NOMO-1 treated with DMSO at 0.1 percent for 48 hours (cell line): ENCODE measurements around the gene GPR142.

Experiments used
- DNase-seq: peaks from one replicate; lab custom pipeline; 2025; ENCODE audit not compliant: unreplicated experiment; lab: John Stamatoyannopoulos, UW

GPR142 gene

DNA sequence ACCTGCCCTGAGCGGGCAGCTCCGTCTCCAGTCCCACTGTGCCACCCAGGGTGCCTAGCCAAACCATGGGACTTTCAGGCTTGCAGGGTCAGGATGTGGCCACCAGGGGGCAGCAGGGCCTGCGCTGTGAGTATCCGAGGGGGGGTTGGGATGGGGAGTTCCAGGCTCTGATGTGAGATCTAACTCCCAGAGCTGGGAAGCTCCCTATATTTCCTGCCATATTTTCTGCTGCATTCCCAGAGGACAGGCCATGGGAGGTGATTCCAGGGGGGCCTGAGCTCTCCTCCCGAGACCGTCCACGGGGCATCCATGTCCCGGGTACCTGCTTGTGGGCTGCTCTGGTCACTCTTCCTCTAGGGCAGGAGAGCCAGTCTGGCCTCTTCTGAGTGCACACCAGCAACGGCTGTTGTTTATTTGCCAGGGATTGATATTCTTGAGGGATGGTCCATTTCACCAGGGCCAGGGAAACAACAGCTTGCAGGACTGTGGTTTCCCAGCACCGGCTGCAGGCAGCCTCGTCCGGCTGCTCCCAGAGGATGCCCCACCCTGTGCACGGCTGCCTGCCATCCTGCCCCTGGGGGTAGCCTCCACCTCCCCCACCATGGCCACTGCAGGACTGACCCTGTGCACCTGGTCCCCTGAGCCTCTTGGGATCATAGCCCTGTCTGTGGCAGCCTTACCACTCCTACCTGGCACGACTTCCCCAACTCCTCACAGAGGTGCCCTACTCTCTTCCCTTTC, 1.2 kb downstream of the GPR142 start:
- no peak for DNase-seq

DNA sequence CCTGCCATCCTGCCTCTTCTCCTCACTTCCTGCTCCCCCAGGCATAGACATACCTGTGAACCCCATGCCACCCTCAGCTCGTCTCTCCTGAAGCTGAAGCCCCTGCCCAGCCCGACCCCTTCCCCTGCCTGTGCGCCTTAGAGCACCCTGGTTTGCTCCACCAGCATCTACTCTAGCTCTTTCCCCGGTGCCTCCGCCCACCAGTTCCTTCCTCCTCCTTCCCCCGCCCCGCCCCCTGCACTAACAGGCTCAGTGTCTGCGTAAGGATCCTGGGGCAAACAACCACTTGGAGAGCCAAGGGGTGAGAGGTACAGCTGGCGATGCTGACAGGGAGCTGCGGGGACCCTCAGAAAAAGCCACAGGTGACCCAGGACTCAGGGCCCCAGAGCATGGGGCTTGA, 1.9 kb downstream of the GPR142 start:
- DNase-seq = peak; percentile 49

DNA sequence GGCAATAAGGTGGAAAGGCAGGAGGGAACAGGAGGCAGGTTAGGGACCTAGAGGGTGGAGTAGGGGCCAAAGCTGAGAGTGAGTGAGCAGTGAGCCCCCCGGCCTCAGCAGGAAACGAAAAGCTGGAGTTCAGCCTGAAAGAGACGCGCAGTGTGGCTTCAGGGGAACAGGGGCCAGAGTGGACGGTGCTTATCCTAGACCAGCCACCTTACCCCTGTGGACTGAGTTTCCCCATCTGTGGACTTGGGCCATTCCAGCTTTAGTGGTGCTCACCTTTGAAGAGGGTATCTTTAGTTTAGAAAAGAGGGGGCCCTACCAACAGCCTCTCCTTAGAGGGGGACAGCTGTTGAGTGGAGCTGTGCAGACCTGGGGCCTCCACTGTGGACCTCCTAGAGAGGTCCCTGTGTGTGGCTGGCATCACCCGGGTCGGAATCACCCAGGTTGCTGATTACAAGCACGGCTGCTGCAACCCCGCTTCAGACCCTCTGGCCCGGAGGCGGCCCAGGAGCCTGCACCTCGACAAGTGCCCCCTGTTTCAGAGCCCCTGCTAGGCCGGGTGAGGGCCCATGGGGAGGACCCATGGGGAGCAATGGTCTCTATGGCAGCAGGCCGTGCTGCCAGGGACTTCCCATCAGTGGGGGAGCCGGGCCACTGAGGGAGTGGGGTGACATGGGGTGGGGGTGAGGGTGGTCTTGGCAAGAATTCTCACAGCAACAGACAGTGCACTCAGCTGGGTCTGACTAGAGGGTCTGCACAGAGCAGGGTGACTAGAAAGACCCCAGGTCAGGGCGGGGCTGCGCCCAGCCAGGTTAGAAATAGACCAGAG, 2.6 kb downstream of the GPR142 start:
- no peak for DNase-seq

DNA sequence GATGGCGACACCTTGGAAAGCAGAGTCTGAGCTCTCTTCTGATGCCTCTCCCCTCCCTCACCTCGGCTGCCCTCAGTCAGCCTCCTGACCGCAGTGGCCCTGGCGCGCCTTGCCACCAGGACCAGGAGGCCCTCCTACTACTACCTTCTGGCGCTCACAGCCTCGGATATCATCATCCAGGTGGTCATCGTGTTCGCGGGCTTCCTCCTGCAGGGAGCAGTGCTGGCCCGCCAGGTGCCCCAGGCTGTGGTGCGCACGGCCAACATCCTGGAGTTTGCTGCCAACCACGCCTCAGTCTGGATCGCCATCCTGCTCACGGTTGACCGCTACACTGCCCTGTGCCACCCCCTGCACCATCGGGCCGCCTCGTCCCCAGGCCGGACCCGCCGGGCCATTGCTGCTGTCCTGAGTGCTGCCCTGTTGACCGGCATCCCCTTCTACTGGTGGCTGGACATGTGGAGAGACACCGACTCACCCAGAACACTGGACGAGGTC, 4.4 kb downstream of the GPR142 start:
- no peak for DNase-seq

DNA sequence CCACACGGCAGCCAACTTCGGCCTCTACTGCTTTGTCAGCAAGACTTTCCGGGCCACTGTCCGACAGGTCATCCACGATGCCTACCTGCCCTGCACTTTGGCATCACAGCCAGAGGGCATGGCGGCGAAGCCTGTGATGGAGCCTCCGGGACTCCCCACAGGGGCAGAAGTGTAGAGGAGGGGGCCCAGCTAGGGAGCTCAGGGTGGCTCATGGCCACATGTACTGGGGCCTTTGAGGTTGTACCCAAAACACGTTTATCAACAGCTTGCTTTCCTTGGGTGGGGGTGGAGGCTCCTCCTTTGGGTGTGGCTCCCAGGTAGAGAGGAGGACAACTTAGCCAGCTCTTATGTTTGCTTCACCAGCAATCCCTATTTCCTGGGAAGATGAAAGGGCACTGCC, 5.1 kb downstream of the GPR142 start:
- DNase-seq = no peak

DNA sequence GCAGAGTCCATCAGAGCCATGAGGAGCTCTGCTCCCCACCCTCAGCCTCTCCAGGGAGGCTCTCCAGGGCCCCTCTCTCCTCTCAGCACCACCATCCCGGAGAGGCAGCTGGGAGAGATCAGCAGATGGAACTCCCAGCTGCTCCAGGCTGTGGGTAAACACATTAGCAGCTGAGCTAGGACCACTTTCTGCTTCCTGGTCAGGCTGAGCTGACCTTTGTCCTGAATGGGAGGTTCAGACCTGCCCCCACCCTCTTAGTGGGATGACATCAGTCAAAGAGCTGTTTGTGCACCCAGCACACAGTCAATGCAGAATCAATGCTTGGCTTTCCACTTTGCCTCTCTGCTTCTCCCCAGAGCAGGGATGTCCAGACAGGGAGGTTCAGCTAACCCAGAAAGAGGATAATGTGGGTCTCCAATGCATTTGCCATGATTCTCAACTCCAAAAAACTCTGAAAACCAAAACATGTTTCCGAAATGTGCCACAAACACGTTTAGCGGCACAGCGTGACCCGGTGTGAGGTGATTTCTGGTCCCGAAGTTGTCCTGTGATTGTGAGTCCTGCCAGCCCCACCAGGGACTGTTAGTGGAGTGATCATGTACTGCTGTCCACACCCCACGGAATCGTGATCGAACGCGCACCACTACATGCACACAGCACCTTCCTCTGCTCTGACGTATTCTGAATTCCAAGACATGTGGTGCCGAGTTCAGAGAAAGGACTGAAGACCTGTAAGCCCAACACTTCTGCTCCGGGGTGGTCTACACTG, 6.7 kb downstream of the GPR142 start:
- no peak for DNase-seq

DNA sequence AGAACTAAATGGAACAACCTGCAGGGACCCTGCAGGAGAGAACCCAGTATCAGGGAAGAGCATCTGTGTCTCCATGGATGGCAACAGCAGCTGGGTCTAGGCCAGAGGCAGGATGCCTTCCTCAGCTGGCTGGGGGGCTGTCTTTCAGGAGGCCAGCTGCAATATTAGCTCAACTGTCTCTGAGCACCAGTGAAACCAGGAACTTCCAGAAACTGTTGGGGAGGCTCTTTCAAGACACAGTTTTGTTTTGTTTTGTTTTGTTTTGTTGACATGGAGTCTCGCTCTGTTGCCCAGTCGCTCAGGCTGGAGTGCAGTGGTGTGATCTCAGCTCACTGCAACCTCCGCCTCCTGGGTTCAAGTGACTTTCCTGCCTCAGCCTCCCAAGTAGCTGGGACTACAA, 7.6 kb downstream of the GPR142 start:
- DNase-seq = no peak

DNA sequence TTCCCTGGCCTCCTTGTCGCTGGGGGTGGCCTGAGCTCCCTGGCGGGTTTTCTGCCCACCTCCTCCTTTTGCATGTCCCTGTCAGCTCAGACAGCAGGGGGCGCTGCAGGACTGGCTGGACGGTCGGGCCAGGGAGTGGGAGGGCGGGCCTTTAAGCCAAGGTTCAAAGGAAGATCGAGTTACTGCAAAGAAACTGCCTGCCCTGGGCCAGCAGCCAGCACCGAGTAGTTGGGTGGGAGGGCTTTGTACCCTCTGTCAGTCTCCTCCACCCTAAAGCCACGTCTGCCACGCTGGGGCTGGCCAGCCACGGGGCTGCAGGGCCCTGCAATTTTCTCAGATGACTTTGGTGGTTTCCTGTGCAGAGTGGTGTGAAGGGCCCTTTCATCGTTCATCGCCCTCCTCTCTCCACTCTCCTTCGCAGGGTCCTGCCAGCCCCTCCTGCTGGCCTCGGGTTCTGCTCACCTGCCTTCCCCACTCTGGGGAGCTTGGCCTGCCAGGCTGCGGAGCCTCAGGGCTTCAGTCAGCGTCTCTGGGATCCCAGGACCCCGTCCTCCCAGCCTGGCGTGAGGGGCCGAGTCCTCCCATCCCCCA, 12.3 kb downstream of the GPR142 start:
- DNase-seq = peak; percentile 81

DNA sequence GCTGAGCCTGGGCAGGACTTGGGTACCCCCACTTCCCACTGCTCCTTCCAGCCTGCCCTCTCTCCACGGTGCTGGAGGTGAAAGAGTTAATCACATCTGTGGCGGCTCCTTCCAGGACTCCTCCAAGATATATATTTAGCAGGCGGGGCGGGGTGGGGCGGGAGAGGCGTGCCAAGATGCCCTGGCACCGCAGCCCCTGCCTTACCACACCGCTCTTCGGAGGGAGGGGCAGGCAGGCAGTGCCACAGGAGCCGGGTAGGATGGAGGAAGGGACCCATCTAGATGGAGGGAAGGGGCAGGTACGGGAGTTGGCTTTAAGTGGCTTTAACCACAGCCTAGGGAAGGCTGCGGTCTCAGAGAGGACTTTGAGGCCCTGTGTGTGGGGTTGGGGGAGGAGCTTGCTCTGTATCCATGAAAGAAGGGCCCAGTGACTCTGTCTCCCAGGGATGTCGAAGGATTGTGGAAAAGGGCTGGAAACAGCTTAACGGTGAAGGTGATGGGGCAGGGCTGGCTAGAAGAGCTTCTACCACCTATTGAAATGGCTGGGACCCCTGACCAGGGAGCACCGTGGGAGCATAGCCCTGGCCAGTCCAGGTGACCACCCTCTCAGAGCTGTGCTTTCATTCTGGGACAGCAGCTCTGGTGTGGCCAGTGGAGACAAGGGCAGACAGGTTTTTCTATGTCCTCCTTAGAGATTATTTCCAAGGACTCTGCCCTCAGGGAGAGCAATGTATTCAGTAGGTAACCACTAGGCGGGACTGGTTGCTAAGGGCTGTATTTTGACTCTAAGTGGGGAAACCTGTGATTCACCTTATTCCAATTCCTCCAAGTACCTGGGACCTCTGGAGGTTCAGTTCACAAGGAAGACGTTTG, 13.0 kb downstream of the GPR142 start:
- no peak for DNase-seq

DNA sequence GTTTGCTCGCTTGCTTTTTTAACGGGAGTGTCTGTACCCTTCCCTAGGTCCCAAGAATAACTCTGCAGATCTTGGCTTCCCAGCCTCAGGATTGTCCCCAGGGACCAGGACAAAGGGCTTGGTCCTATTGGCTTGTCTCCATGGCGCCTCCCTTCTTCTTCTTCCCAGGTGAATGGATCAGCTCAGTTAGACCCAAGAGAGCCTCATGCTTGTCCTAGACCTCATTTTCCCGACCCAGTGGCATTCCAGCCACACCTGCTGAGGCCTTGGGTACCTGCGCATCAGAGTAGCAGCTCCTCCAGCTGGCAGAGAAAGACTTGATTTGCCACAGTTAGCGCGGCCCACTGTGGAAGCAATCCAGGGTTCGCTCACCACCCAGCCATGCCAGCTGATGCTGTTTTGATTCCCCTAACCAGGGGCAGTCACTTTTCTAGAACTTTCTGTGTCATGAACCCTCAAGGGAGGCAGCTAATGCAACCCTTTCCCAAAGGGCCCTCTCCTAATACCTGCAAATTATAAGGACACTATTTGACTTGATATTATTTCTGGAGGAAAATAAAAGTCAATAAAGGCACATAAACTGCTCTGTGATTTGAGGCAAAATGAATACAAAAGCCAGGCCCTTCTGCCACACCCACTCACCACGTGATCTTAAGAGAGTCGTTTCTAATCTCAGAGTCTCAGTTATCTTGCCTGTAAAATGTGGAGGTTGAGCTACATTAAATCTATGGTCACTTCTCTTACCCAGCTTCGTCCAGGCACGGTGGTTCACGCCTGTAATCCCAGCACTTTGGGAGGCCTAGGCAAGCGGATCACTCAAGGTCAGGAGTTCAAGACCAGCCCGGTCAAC, 13.9 kb downstream of the GPR142 start:
- DNase-seq = no peak

DNA sequence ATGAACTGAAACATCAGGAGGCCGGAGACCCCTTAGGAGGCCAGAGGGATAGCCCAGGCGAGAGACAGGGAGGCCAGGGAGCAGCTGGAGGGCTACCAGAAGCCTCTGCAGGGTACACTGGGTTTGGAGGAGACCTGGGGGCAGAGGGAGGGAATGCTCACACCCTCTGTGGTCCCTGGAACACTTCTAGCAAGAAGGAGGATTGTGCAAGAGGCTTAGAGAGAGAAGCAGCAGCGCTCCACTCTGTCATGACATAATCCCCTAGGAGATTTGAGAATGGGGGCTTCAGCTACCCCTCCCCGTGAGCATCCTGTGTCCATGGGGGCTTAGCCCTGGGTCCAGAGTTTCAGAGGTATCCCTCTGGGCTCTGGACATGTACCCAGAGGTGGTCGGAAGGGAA, 15.8 kb downstream of the GPR142 start:
- DNase-seq = no peak

DNA sequence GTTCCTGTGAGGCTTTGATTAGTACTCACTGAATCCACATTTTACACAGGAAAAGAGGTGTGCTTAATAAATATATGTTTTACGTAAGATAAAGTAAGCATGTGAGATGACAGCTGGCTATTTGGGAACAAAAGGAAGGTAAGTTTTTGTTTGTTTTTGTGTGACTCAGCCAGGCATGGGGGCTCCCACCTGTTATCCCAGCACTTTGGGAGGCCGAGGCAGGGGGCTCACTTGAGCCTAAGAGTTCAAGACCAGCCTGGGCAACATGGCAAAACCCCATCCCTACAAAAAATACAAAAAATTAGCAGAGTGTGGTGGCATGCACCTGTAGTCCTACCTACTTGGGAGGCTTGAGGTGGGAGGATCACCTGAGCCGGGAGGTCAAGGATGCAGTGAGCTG, 17.9 kb downstream of the GPR142 start:
- no peak for DNase-seq

DNA sequence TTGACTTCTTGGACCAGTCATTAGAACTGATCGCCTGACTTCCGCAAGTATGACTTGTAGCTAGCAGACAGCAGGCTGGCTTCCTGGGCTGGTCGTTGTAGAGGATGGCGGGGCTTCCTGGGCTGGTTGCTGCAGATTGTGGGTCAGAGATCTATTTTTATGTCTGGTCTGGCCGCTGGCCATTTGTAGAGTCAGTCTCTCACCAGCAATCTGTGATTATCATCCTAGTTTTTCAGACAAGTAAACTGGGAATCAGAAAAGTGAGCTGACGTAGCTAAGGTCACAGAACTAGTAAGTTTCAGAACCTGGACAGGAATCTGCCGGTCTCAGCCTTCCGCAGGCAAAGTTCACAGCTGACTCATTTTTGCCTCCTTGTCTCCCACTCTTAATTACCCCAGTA, 19.1 kb downstream of the GPR142 start:
- no peak for DNase-seq

DNA sequence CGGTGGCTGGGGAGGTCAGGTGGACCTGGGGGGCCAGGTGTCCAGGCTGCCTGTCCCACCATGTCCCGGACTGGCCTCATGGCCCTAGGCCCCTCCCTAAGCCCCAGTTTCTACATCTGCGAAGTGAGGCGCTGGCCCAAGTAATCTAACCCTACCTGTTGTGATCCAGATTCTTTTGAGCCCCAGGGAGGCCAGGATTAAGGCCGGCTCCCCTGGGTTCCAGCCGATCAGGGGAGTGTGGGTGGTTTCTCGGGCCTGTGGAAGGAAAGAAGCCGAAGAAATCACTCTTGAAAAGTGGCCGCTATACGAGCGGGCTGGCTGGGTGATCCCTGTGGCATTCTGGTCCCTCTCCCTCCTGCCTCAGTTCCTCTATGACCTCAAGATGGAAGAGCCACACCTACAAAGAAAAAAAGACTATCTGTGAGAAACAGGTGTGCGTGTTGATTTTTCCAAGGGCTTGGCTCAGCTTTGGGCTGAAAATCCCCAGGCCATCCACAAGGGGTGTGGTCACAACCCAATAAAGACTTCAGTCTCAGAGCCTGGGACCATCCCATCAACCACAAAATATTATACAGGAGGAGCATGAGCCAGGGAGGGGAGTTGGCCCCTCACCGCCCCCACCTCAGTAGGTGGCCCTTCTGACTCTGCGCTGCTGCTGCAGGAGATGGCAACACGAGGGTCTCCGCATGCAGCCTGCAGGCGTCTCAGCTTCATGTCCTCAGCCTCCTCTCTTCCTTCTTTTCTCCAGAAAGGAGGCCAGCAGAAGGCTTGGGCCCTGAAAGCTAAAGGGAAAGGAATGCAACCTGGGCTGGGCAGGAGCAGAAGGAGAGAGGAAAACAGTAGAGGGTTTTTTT, 20.3 kb downstream of the GPR142 start:
- no peak for DNase-seq

DNA sequence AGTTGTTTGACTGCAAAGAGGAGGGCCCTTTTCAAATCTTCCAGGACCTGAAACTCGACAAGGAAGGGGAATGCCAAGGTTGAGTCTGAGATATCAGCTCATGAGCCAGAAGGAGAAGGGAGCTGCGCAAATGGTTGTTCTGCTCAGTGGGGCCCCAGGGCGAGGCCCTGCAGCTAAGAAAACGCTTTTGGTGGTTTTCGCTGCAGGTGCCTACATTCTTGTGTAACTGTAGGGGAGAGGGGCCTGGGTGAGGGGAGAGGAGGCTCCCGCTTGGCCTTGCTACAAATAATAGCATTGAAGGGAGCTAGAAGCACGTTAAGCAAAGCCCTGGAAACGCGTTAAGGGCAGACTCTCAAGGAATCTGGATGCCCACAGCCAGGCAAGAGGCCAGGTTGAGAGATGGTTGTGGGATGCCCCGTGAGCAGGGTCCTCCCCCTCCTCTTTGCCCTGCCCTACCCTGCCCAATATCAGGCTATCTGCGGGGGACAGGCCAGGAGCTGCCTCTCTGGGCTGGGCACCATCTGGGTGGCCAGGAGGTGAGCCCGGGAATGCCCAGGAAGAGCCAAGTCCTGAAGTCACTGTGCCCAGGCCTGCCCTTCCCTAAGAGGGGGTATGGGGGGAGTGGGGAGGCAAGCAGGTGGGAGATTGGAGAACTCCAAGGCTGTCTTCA, 21.9 kb downstream of the GPR142 start:
- no peak for DNase-seq

DNA sequence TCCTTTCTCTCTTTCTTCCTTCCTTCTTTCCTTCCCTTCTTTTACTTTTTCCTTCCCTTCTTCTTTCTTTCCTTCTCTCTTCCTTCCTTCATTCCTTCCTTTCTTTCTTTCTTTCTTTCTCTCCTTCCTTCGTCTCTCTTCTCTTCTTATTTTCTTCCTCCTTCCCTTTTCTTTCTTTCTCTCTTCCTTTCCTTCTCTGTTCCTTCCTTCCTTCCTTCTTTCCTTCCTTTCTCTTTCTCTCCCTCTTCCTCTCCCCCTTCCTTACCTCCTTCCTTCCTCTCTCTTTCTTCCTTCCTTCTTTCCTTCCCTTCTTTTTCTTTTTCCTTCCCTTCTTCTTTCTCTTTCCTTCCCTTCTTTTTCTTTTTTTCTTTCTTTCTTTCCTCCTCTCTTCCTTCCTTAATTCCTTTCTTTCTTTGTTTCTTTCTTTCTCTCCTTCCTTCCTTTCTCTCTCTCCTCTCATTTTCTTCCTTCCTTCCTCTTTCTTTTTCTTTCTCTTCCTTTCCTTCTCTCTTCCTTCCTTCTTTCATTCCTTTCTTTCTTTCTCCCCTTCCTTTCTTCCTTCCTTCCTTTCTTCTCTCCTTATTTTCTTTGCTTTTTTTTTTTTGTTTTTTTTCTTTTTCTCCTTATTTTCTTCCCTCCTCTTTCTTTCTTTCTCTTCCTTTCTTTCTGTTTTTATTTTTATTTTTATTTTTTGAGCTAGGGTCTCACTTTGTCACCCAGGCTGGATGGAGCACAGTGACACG, 22.8 kb downstream of the GPR142 start:
- DNase-seq = no peak
